ENCODE results near the gene TSGA10IP.
A peak's percentile ranks its signal among the peaks of the same experiment; 100 is the strongest.

The TSGA10IP gene

GRCh38 chr11:66008468-66009101, 63.3 kb downstream of the TSGA10IP start:
- peak; percentile 44 to 61 (median 52) for DNase-seq

All from suppressor macrophage (primary cell).